Measurements from ENCODE around the gene RAPGEF2. TPM values are rescaled to one million over a fixed set of nuclear protein-coding genes. Genes with fewer than 3 reads are reported as not detected.
A peak's percentile ranks its signal among the peaks of the same experiment; 100 is the strongest.

Gene RAPGEF2
- total RNA-seq, 1 donor from 2014 or later: 38.9 TPM

- no peak for DNase-seq (ENCODE audit: low read depth)
These were observed 82.7 kb downstream of the RAPGEF2 start for GRCh38 chr4:159185591-159186023.

GRCh38 chr4:159188646-159189045 lies 85.8 kb downstream of the RAPGEF2 start:
- H3K4me3 ChIP-seq (ENCODE audit: low read depth, low read length): no peak overlapping the region
- DNase-seq (ENCODE audit: low read depth): no peak
- no peak for TF ChIP-seq CTCF (conservative IDR thresholded peaks at IDR 0.05; ENCODE audit: low read depth, low read length)

More at GRCh38 chr4:159185591-159186023, 82.7 kb downstream of the RAPGEF2 start:
- TF ChIP-seq CTCF (conservative IDR thresholded peaks at IDR 0.05; ENCODE audit: low read depth, low read length): no peak
- H3K4me3 ChIP-seq (ENCODE audit: low read depth, low read length): no peak overlapping the region

GRCh38 chr4:159190651-159191050 lies 87.8 kb downstream of the RAPGEF2 start:
- H3K4me3 ChIP-seq (ENCODE audit: low read depth, low read length): no peak overlapping the region
- no peak for TF ChIP-seq CTCF (conservative IDR thresholded peaks at IDR 0.05; ENCODE audit: low read depth, low read length)
- no peak for DNase-seq (ENCODE audit: low read depth)

GRCh38 chr4:159191989-159192388 lies 89.1 kb downstream of the RAPGEF2 start:
- TF ChIP-seq CTCF (conservative IDR thresholded peaks at IDR 0.05; ENCODE audit: low read depth, low read length): peak; percentile 70
- peak; percentile 33 for DNase-seq (ENCODE audit: low read depth)
- no peak overlapping the region for H3K4me3 ChIP-seq (ENCODE audit: low read depth, low read length)

- H3K4me3 ChIP-seq (ENCODE audit: low read depth, low read length): no peak overlapping the region
- no peak for DNase-seq (ENCODE audit: low read depth)
- TF ChIP-seq CTCF (conservative IDR thresholded peaks at IDR 0.05; ENCODE audit: low read depth, low read length): no peak
These were observed 90.3 kb downstream of the RAPGEF2 start for GRCh38 chr4:159193046-159193620.

GRCh38 chr4:159195361-159195769 lies 92.5 kb downstream of the RAPGEF2 start:
- H3K4me3 ChIP-seq (ENCODE audit: low read depth, low read length): no peak overlapping the region
- TF ChIP-seq CTCF (conservative IDR thresholded peaks at IDR 0.05; ENCODE audit: low read depth, low read length): no peak
- no peak for DNase-seq (ENCODE audit: low read depth)

- H3K4me3 ChIP-seq (ENCODE audit: low read depth, low read length): no peak overlapping the region
- no peak for TF ChIP-seq CTCF (conservative IDR thresholded peaks at IDR 0.05; ENCODE audit: low read depth, low read length)
- no peak for DNase-seq (ENCODE audit: low read depth)
These were observed 94.5 kb downstream of the RAPGEF2 start for GRCh38 chr4:159197260-159197884.

Measured in epithelial cell of proximal tubule (primary cell).